ENCODE results near the gene ARRDC4. TPM values are rescaled to one million over a fixed set of nuclear protein-coding genes. Genes with fewer than 3 reads are reported as not detected.

The ARRDC4 gene
- total RNA-seq, 1 donor = 11.7 TPM

- TF ChIP-seq, protein P1, sequence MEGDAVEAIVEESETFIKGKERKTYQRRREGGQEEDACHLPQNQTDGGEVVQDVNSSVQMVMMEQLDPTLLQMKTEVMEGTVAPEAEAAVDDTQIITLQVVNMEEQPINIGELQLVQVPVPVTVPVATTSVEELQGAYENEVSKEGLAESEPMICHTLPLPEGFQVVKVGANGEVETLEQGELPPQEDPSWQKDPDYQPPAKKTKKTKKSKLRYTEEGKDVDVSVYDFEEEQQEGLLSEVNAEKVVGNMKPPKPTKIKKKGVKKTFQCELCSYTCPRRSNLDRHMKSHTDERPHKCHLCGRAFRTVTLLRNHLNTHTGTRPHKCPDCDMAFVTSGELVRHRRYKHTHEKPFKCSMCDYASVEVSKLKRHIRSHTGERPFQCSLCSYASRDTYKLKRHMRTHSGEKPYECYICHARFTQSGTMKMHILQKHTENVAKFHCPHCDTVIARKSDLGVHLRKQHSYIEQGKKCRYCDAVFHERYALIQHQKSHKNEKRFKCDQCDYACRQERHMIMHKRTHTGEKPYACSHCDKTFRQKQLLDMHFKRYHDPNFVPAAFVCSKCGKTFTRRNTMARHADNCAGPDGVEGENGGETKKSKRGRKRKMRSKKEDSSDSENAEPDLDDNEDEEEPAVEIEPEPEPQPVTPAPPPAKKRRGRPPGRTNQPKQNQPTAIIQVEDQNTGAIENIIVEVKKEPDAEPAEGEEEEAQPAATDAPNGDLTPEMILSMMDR (IDR thresholded peaks at IDR 0.05; ENCODE audit: insufficient read depth, low read depth, low read length) = no peak
- DNase-seq (ENCODE audit: low read depth) = no peak
- H3K4me3 ChIP-seq (ENCODE audit: low read depth, low read length) = no peak overlapping the region
These were observed 16.4 kb downstream of the ARRDC4 start for GRCh38 chr15:97976766-97977503.

DNA sequence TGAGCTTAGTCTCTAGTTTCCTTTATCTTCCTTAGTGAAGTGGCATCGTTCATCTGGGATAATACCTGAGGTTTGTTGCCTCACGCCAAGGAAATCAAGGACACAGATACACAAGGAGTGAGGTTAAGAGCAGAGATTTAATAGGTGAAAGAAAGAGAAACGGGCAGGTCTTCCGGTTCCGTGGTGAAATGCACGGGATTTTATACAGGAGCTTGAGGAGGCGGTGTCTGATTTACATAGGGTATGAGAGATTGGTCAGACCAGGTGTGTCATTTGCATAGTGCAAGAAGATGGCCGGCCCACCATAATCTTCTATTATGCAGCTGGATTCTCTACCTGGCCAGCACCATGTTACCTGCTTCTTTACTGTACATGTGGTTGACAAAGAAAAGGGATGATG is 17.2 kb downstream of the ARRDC4 start:
- TF ChIP-seq, protein P1 (IDR thresholded peaks at IDR 0.05; ENCODE audit: insufficient read depth, low read depth, low read length) = no peak
- H3K4me3 ChIP-seq (ENCODE audit: low read depth, low read length) = no peak overlapping the region
- DNase-seq (ENCODE audit: low read depth) = no peak

DNA sequence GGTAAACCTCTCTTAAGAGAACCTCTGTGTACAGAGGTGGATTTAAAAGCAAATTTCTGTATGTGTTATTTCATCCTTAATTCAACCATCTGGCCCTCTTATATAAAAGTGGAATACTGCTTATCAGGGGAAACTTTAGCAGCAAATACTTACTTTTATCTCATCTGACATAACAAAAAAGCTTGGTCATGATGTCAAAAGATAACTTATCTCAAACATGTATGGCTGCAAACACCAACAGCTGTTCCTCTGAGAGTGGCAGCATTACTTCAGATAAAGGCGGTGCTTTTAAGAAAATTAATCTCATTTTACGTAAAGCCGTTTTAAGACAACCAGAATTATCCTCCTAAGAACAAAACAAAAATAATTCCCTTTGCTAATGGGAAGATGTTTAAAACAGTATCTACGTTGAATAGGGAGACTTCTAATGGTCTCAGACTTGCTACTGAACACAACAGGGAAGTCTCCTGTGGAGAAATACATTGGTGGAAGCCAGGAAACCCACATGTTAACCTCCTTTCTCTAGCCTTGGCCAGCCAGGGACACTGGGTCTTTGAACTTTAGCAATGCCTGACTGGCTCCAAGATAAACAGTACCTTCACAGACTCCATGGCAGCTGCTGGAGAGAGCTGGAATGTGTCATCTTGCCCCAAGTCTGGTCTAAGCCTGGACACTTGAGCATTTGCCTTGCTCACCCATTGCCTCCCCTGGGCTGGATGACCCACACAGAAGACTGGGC is 18.1 kb downstream of the ARRDC4 start:
- H3K4me3 ChIP-seq (ENCODE audit: low read depth, low read length) = no peak overlapping the region
- TF ChIP-seq, protein P1 (IDR thresholded peaks at IDR 0.05; ENCODE audit: insufficient read depth, low read depth, low read length) = no peak
- DNase-seq (ENCODE audit: low read depth) = peak; percentile 20

GRCh38 chr15:97979140-97979520 is 18.6 kb downstream of the ARRDC4 start:
- TF ChIP-seq, protein P1 (IDR thresholded peaks at IDR 0.05; ENCODE audit: insufficient read depth, low read depth, low read length) = no peak
- DNase-seq (ENCODE audit: low read depth) = no peak

DNA sequence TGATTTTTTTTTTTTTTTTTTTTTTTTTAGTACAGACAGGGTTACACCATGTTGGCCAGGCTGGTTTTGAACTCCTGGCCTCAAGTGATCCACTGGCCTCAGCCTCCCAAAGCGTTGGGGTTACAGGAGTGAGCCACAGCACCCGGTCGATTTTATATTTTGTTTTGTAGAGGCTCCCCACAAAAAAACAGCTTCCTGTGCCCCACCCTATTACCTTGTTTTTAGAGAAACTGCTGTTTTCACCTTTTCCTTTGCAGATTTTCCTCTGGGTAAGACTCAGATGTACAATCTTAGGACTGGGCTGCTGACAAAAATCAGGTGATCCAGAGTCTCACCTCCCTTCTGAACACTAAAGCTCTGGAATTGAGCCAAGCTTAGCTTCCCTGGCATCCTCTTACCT is 20.6 kb downstream of the ARRDC4 start:
- TF ChIP-seq, protein P1 (IDR thresholded peaks at IDR 0.05; ENCODE audit: insufficient read depth, low read depth, low read length) = no peak
- no peak for DNase-seq (ENCODE audit: low read depth)
- no peak overlapping the region for H3K4me3 ChIP-seq (ENCODE audit: low read depth, low read length)

More at GRCh38 chr15:97979140-97979520, 18.6 kb downstream of the ARRDC4 start:
- no peak overlapping the region for H3K4me3 ChIP-seq (ENCODE audit: low read depth, low read length)

DNA sequence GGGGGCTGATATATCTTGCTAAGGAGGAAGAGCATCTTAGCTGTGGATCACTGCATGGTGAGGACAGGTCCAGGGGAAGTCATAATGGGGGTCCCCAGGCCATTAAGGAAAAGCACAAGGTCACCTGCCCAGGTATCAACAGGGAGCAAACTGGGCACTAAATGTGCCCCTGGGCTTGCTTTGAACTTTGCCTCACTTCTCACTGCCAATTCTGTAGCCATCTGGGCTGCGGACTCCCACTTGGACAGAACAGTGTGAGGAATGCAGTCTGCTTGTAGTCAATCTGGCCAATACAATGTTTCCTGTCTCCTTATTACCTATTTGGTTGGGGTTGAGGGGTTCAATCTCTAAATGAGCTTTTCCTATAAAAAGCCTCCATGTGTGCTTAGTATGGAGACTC is 21.3 kb downstream of the ARRDC4 start:
- TF ChIP-seq, protein P1 (IDR thresholded peaks at IDR 0.05; ENCODE audit: insufficient read depth, low read depth, low read length) = no peak
- no peak for DNase-seq (ENCODE audit: low read depth)
- no peak overlapping the region for H3K4me3 ChIP-seq (ENCODE audit: low read depth, low read length)

All from fibroblast of villous mesenchyme (primary cell).